CD1c-positive myeloid dendritic cell (primary cell): ENCODE results near the gene VLDLR.

Source experiments
- DNase-seq: peaks from one replicate; pipeline ENCODE4 v3.0.0-alpha.2; 2016; ENCODE audit errors: extremely low spot score

The VLDLR gene

DNA sequence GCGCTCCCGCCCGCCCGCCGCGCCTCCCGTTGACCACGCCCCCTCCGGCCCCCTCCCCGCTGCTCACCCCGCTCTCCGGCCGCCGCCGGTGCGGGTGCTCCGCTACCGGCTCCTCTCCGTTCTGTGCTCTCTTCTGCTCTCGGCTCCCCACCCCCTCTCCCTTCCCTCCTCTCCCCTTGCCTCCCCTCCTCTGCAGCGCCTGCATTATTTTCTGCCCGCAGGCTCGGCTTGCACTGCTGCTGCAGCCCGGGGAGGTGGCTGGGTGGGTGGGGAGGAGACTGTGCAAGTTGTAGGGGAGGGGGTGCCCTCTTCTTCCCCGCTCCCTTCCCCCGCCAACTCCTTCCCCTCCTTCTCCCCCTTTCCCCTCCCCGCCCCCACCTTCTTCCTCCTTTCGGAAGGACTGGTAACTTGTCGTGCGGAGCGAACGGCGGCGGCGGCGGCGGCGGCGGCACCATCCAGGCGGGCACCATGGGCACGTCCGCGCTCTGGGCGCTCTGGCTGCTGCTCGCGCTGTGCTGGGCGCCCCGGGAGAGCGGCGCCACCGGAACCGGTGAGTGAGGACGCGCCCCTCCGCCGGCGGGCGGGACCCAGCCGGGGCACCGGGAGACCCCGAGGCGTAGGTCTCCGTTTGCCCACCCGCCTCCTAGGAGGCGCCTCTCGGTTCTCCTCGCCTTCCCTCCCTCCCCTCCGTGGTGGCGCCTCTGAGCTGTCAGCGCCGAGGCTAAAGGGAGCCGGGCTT, at the start of gene VLDLR:
TSS of gene VLDLR (plus strand) at position 66 of the 739 bp plus-strand sequence. CDS start at position 469, 403 bp downstream.
- DNase-seq, result peak; percentile 4

DNA sequence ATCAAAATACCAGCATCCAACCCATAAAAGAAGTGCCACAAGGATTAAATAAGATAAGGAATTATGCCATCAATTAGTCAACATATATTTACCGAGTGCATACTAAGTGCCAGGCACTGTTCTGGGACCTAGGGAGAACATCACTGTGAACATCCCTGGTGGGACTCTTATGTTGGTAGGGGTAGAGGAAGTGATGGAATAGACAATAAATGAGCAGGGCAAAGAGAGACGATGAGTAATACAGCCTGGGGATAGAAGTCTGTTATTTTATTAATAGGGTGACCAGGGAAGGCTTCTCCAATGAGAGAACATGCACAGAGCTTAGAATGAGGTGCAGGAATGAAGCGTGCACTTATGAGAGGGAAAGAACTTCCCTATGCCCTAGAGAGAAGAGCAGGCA, 47.4 kb upstream of the VLDLR start:
- DNase-seq, result no peak

DNA sequence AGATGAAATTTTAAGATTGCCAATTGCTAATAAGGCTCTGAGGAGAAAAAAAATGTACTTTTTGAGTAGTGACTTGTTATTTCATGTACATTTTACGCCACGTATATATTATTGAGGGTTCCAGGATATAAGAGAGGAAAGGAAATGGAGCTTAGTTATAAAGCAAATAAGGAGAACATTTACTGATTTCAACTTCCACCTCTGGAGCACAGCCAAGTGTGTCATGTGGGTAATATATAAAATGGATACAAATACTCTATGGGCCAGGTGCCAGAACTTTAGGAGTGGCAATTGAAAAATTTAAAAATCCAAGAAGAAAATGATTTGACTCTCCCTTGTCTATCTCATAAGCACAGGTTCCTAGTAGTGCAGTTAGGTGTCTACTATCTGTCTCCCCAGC, 45.0 kb upstream of the VLDLR start:
- DNase-seq, result no peak

DNA sequence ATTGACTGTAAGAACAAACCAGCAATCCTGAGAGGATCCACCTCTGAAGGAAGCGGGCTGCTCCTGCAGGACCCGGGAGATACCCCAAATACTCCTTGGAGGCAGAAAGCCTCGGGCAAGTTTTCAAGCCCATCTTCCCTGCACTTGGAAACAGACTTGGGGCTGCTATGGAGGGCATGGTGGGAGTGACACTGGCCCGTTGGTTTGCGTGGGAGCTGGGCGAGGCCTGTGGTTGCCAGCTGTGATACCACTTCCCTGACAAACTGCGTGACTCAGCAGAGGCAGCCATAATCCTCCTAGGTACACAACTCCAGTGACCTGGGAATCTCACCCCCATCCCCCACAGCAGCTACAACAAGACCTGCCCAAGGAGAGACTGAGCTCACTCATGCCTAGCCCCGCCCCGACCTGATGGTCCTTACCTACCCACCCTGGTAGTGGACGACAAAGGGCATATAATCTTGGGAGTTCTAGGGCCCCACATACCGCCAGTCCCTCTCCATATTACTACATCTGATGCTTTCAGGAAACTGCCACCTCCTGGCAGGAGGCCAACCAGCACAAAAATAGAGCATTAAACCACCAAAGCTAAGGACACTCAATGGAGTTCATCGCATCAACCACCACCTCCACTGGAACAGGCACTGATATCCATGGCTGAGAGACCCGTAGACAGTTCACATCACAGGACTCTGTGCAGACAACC, 38.1 kb upstream of the VLDLR start:
- peak; percentile 36 for DNase-seq

DNA sequence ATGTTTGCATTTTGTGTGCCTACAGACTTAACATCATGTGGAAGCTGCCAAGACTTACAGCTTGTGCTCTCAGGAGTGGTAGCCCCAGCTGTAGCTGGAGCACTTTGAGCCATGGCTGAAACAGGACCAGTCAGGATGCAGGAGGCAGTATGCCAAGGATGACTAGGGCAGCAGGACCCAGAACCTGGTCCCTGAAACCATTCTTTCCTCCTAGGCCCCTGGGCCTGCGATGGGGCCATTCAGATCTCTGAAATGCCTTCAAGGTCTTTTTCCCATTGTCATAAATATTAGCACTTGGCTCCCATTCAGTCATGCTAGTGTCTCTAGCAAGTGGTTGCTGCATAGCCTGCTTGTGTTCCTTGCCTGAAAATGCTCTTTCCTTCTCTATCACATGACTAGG, 29.6 kb upstream of the VLDLR start:
- DNase-seq, result no peak

DNA sequence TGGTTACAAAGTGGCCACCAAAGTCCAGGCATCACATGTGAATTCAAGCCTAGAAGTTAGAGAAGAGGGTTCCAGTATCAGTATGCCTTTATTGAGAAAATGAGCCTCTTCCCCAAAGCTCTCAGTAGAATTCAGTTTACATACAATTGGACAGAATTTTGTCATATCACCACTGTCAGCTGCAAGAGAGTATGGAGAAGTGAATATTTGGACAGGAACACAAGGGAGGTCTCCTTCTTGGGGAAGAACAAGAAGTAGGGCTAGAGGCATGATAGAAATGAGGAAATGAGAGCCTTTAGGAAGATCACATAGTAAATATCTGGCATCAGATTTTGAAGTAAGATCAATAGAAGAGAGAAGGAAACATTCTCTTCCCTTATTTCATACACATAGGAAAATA, 27.8 kb upstream of the VLDLR start:
- peak; percentile 38 for DNase-seq

DNA sequence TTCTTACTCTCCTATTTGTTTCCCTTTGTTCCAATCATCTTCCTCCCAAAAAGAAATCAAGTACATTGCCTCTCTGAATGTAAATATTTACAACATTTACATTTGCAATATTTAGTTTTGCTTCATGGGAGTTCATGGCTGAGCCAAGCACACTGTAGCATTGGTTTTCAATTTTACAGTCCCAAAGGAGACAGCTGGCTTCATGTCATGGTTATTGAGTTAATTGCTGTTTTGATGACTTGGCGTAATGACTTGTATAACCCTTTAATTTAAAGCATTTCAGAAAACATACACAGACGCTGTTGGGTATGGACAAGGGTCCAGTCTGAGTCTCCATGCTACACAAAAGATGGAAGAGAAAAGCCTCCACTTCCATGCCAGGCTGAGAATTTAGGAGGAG, 25.6 kb upstream of the VLDLR start:
- DNase-seq, result no peak

DNA sequence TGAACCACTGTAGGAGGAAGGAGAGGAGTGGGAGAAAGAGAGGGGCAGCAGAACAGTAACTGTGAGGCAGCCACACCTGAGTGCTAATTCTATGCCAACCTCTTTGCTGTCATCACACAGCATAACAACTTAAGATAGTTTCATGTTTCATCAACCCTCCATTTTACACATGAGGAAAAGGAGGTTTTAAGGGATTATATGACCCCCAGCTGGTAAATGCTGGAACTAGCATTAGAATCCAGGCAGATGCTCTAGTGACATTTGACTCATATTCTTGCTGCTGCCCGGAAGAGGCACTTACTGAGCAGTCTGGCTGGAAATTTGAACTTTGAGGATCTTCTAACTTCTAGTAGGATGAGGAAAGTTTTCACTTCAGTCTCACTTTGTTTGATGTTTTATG, 24.1 kb upstream of the VLDLR start:
- DNase-seq, result no peak

DNA sequence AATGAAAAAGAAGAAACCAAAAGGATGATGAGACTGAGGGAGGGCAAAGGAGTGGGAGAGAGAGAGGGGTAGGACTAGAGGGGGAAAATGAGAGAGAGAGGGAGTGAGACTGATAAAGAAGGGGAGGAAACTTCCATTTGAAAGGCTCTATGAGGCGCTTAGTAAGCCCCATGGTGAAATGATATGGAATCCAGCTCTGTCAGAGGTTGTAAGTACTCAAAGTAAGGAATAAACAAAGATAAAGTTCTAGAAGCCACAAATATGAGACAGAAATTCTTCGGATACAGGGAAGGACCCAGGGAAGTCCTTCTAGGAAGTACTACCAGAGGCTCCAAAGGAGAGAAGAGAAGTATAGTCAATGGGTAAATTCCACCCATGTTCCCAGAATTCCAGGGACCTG, 21.7 kb upstream of the VLDLR start:
- DNase-seq, result no peak

DNA sequence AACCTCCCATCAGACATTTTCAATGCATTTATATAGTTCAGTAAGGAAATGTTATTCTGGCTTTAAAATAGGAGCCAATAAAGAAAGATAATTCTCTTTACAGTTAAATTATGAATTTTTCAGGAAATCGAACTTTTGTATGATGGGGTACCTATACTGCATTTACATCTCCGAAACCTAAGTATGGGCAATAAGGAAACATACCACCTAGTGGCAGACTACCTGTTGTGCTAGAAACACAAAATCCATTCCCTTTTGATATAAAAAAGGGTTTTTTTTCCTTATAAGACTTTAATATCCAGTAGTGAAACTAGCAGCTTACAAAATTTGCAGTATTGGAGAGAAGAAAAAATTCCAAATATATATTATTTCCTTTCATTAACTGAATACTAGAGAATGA, 21.3 kb upstream of the VLDLR start:
- no peak for DNase-seq

DNA sequence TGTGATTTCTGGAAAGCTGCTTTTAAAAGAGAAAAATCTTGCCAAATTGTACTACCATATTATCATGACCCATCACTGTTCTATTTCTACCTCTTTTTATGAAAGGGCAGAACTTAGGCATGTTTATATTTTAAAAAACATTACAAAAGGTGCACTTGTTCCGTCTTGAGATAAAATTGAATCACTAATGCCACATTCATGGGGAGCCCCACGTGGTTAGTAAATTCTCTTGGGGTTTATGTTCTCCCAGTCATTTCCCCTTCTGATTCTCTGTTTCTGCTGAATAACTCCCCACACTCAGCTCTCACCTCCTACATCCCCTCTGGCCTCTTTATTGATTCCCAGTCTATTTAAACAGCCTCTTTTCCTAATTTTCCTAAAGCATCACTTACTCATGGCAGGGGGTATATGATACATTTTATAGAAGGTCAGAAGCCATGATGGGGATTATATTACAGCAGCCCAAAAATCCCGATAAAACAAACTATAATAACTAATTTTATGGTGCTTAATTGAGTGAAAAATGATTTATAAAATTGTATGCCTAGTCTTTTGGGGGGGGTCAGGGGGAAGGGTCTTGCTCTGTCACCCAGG, 19.7 kb upstream of the VLDLR start:
- no peak for DNase-seq

DNA sequence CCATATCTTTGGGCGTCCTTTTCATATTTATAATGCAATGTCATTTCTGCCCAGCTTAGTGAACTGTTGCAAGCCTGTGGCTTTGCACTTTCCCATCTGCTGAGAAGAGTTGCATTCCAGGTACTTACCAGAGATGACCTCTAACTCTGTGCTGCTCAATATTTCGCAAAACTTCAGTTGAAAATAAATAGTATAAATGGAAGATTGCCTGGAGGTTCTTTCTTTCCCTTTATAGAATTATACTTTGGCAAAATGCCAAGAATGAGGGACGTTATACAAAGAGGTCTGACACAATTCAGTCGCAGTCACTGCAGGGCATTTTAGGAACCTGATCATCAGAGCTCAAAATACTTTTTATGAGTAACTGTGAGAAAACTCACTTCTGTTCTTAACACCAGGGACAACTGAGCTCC, 18.9 kb upstream of the VLDLR start:
- peak; percentile 17 for DNase-seq

DNA sequence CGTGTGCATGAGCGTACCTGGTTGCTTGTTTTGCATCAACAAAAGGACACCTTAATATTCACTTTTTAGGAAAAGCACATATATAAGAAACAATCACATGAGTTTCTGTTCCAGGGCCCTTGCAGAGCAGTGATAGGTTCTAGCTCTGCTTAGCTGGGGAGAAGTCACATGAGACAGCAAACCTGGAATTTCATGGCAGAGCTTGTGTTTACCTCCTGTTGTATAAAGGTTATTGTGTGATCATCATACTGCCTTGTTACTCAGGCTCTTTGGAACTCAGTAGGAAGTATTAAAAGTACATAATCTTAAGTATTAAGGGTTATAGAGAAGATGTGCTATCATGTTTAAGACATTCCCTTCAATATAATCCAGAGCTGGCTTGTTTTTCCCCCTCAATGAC, 18.0 kb upstream of the VLDLR start:
- no peak for DNase-seq

DNA sequence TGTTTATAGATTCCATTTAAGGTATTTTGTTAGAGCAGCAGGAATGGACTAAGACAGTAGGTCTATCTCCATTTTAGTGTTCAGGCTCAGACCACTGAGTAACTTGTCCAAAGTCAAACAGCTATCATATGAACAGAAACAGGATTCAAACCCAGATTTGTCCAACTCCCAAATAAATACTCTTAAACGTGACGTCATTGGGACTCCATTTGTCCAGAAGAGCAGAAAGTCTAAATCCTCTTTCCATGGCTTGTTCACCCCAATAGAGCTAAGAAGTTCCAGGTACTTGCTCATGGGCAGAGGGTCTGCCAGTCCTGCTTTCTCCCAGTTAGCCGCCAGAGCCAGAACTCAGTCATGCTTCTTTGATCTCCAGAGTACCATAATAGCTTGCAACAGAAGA, 16.3 kb upstream of the VLDLR start:
- no peak for DNase-seq

DNA sequence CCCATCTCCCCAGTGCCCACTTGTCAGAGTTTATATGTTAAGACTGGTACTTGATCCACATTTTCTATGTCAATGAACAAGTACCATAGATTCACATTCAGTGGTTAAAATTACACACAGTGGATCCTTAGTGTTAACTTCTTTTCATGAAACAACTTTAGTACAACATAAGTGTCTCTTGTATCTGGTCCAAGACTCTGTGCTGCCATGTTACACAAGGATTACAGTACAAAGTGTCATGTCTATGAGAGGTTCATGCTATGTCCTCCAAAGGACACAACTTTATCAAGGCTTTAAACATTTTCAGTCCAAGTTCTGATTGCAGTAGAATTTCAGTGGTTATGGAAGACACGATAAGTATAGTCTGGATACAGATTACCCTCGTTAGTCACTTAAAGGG, 13.3 kb upstream of the VLDLR start:
- DNase-seq, result no peak

DNA sequence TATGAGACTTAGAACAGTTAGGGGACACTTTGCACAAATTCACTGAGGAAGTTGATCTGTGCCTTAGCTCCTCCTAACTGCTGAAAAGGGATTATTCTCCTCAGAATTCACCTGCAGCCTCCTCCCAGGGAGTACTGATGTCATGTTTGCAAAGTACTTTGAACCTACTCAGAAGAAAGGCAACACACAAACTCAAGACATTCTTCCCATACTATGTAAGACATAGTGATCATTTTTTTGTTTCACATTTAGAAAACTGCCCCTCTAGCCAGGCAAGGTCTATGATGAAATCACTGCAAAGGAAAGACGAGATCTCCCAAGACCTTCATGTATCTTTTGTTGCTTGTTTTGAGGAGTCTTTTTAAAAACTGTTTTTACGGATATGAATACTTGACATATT, 10.6 kb upstream of the VLDLR start:
- DNase-seq, result no peak

DNA sequence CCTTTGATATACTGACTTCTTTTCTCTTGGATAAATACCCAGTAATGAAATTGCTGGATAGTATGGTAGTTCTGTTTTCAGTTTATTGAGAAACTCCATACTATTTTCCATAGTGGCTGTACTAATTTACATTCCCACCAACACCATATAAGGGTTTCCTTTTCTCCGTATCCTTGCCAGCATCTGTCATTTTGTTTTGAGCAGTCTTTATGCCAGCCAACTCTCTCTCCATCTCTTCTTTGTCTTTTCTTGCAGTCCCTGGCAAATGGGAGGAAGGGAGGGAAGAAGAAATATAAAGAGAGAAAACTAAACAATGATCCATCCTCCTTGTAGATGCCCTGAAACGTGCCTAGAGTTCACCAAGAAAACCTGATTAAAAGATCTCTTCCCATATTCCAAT, 9.6 kb upstream of the VLDLR start:
- DNase-seq, result no peak

DNA sequence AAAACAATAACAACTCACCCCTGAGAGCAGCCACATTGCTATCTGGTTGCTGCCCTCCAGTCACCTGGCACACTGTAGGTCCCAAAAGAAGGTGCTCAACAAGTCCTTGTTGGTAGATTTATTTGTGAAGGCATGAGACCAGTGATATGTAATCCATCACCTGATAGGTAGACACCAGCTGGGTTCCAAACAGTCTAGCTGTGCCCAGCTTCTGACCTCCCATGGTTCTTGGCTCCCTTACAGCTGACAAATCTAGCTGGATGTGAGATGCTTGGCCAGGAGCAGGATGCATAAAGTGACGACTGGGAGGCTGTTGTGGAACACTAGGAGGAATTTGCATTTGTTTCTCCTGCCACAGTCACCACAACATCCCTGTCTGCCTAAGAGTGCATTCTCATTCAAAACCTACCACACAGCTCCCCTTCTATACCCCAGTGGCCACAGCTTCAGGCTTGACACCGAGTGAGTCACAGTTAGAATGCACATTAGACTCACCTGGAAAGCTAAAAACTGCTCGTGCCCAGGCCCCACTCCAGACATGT, 7.8 kb upstream of the VLDLR start:
- DNase-seq, result no peak

DNA sequence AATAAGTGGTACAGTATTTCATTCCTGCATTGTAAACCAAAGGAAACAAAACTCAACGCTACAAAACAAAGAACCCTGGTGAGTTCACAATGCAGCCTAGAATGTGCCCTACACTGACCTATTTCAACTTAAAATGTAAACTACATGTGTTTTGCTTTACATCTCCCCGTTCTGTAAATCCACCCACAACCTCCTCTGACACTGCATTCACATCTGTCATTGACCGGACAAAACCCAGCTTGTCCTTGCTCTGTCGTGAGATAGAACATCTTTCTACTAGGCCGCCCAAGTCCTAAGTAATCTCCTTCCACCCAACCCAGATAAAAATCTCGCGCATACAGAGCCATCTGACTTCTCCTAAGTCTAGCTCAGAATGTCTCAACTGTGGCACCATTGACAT, 6.1 kb upstream of the VLDLR start:
- DNase-seq, result no peak

DNA sequence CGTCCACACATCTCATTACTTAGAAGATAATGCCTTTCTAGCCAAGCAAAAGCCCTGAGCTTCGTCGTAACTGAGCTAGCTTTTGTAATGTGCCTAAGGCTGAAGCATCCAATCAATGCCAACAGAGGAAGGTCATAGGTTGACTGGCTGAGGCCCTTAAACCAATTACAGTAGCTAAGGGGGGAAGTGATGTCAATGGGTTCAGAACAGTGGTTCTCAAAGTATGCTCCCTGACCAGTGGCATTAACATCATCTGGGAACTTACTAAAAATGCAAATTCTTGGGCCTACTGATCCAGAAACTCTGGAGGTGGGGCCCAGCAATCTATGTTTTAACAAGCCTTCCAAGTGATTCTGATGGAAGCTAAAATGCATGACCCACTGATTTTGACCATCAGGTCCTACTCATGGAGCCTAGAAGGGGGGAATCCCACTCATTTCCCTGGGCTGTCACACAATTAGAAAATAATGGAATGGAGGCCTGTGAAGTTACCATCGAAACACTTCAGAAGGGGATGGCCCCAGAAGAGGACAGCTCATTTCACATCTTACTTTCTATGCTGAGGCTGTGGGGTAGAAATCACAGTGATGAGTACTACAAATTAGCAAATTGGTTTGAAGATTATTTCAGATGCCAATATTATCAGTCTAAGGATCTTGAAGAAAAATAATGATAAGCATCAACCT, 4.8 kb upstream of the VLDLR start:
- no peak for DNase-seq

DNA sequence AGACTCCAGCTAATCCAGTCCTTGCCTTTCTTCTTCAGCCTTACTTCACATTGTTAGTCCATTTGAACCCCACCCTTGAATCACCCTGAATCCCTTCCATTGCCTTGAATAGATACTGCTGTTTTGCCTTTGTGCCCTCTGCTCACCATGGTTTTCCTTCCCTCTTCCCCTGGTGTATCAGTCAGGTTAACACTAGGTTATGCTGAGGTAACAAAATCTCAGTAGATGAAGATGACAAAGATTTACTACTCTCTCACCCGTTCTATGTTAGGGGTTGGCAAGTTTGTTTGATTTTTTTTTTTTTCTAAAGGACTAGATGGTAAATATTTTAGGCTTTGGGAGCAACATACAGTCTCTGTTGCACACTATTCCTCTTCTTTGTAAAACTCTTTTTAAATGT, 3.3 kb upstream of the VLDLR start:
- no peak for DNase-seq
